Panc1 (cell line): ENCODE results near the gene SLC38A10. TPM values are rescaled to one million over a fixed set of nuclear protein-coding genes. Genes with fewer than 3 reads are reported as not detected.
A peak's percentile ranks its signal among the peaks of the same experiment; 100 is the strongest.

Experiments used
- ATAC-seq: fragments of 200-7000 bp; cut with Tn5 transposase; 2 replicates; pipeline ENCODE4 v1.9.1; 2020; ENCODE audit warnings: mild to moderate bottlenecking, moderate library complexity
- BruUV-seq: library from RNA; stranded (reverse); fragments of 400-500 nt; replicated peaks from 2 replicates; lab custom pipeline; 2021; lab: Mats Ljungman, UMichigan
- CTCF ChIA-PET: fragments of 300-600 bp; sonication (Branson Sonifier 250); formaldehyde crosslinking; loops from one replicate; lab custom pipeline; 2022; ENCODE audit warnings: antibody characterized with exemption; lab: Charles Lee
- POLR2A ChIA-PET: fragments of 300-600 bp; sonication (Branson Sonifier 250); formaldehyde crosslinking; loops from one replicate; lab custom pipeline; 2022; ENCODE audit warnings: antibody characterized with exemption; lab: Charles Lee
- DNase-seq: peaks from one replicate; pipeline ENCODE4 v3.0.0-alpha.2; 2010; ENCODE audit warnings: low read depth, low spot score
- H3K27ac ChIP-seq: 2 replicates; pipeline ENCODE4 v1.5.1; 2011; ENCODE audit warnings: mild to moderate bottlenecking, low read length, inconsistent platforms
- H3K27me3 ChIP-seq: fragments of 200-500 bp; sonication (Bioruptor generic); 2 replicates; pipeline ENCODE4 v1.6.0; 2014; ENCODE audit warnings: low read length, inconsistent platforms; ENCODE audit not compliant: control insufficient read depth, insufficient read depth
- H3K36me3 ChIP-seq: fragments of 200-500 bp; sonication (Bioruptor generic); 2 replicates; pipeline ENCODE4 v1.5.1; 2014; ENCODE audit warnings: inconsistent platforms, mild to moderate bottlenecking, low read length, moderate library complexity; ENCODE audit not compliant: control insufficient read depth, insufficient read depth
- H3K4me1 ChIP-seq: 2 replicates; pipeline ENCODE4 v1.5.1; 2011; ENCODE audit warnings: inconsistent platforms, mild to moderate bottlenecking, low read length, moderate library complexity; ENCODE audit not compliant: control insufficient read depth, insufficient read depth
- H3K4me3 ChIP-seq, 2 experiments: 2 replicates each; pipeline ENCODE4 v1.5.1; 2011 to 2012; ENCODE audit warnings: low read depth in 2 of 2, low read length in 2 of 2, mild to moderate bottlenecking in 2 of 2, inconsistent platforms in 1 of 2, moderate library complexity in 1 of 2
- H3K9me3 ChIP-seq: fragments of 200-500 bp; sonication (Bioruptor generic); 2 replicates; pipeline ENCODE4 v1.5.1; 2014; ENCODE audit warnings: low read depth, mild to moderate bottlenecking, inconsistent platforms, low read length, moderate library complexity; ENCODE audit not compliant: control insufficient read depth, insufficient read depth
- CTCF ChIP-seq: fragments of 450-650 bp; IDR thresholded peaks from 2 replicates; pipeline ENCODE4 v1.5.1; 2017; ENCODE audit warnings: mild to moderate bottlenecking
- POLR2AphosphoS5 ChIP-seq: IDR thresholded peaks from 2 replicates; pipeline ENCODE4 v1.6.1; 2012; ENCODE audit warnings: mild to moderate bottlenecking, low read depth, low read length, moderate library complexity
- REST ChIP-seq, 2 experiments: IDR thresholded peaks; 2 replicates each; pipeline ENCODE4 v1.6.1; 2011 to 2012; ENCODE audit warnings: low read depth in 2 of 2, control low read depth in 1 of 2, low read length in 1 of 2, mild to moderate bottlenecking in 1 of 2, moderate library complexity in 1 of 2; ENCODE audit not compliant: insufficient read depth in 1 of 2
- SIN3A ChIP-seq: IDR thresholded peaks from 2 replicates; pipeline ENCODE4 v1.6.1; 2012; ENCODE audit warnings: low read depth, mild to moderate bottlenecking, low read length, moderate library complexity, borderline replicate concordance; ENCODE audit not compliant: insufficient read depth
- TCF7L2 ChIP-seq: IDR thresholded peaks from 2 replicates; pipeline ENCODE4 v1.6.1; 2011; ENCODE audit warnings: mild to moderate bottlenecking, low read depth, low read length, inconsistent platforms
- in situ Hi-C: cut with HindIII; loops from 2 replicates; pipeline ENCODE4 v1.10.0; 2016; ENCODE audit warnings: low sequenced_read_pairs, low pct_unique_long_range_greater_than_20kb
- intact Hi-C: fragments of 100-400 bp; cut with micrococcal nuclease; formaldehyde crosslinking; loops from one replicate; pipeline ENCODE4 v1.10.0; 2022; ENCODE audit not compliant: unreplicated experiment
- total RNA-seq: library from RNA; stranded (reverse); gene quantifications from one replicate; pipeline ENCODE4 v1.2.1, GENCODE V29; 2021; ENCODE audit not compliant: unreplicated experiment

The SLC38A10 gene
- total RNA-seq, 1 experiment from 2014 or later = 188 TPM

GRCh38 chr17:81336930-81337325, 41.8 kb upstream of the SLC38A10 start:
- ATAC-seq (no peak), DNase-seq (no peak)
- Histone ChIP-seq H3K27ac (peak overlapping the region; percentile 58), H3K36me3 (no peaks in the 10 kb centered on the region), H3K4me1 (peaks cover 78% of the 10 kb centered on the region), H3K9me3 (no peaks in the 10 kb centered on the region), H3K27me3 (no peaks in the 10 kb centered on the region), H3K4me3 (no peak overlapping the region)
- TF ChIP-seq POLR2AphosphoS5 (no peak), TCF7L2 (no peak), SIN3A (no peak), REST (IDR thresholded peaks at IDR 0.05; ENCODE audit: insufficient read depth in 1 of 2, low read depth in 2 of 2, low read length in 1 of 2) (no peak), CTCF (no peak)
- intact Hi-C loops (loop anchor here (5.0 kb wide), 1 partner anchor 40 kb away; the partner anchor contains the start of gene SLC38A10), in situ Hi-C loops (no loop called here)
- ChIA-PET CTCF (no interaction called here), POLR2A (no interaction called here)
- no TSS peak for BruUV-seq

- DNase-seq = no peak
- no peak overlapping the region for H3K4me3 ChIP-seq
- POLR2A ChIA-PET = no interaction called here
- no peak for ATAC-seq
- in situ Hi-C loops (no loop called here), intact Hi-C loops (loop anchor here (5.0 kb wide), 1 partner anchor 39 kb away; the partner anchor contains the start of gene SLC38A10)
- CTCF ChIA-PET = no interaction called here
- H3K9me3 ChIP-seq = no peaks in the 10 kb centered on the region
- H3K36me3 ChIP-seq = no peaks in the 10 kb centered on the region
- no peak for TF ChIP-seq SIN3A
- no peak for TF ChIP-seq REST (IDR thresholded peaks at IDR 0.05; ENCODE audit: insufficient read depth in 1 of 2, low read depth in 2 of 2, low read length in 1 of 2)
- no peak for TF ChIP-seq POLR2AphosphoS5
- TF ChIP-seq CTCF = no peak
- no peak for TF ChIP-seq TCF7L2
- no TSS peak for BruUV-seq
- H3K4me1 ChIP-seq = peaks cover 82% of the 10 kb centered on the region
- no peaks in the 10 kb centered on the region for H3K27me3 ChIP-seq
- peak overlapping the region; percentile 58 for H3K27ac ChIP-seq
Observed at GRCh38 chr17:81336296-81336929, 41.3 kb upstream of the SLC38A10 start.
